Measurements from ENCODE around the gene MARVELD1.

The MARVELD1 gene

DNA sequence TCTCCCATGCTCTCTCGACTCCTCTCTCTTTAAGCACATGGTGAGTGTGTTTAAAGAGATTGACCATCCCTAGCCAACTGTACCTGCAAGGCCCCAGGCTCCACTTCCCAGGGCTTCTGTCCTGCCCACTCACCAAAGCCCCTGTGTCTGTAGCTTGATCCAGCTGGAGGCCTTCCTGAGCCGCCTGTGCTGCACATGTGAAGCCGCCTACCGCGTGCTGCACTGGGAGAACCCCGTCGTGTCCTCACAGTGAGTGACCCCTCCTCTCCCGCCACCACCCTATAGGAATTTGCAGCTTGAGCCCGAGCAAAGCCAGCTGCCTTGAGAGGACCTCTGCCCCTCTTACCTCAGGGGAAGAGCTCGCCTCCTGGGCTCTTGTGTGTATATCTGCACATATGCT, 34.6 kb downstream of the MARVELD1 start:
- Mint-ChIP-seq H3K4me3 (no peak overlapping the region), H3K27me3 (no peaks in the 10 kb centered on the region), H3K9me3 (no peaks in the 10 kb centered on the region), H3K4me1 (ENCODE audit: low read depth) (no peaks in the 10 kb centered on the region), H3K27ac (no peak overlapping the region), H3K36me3 (ENCODE audit: low read depth) (peaks cover 76% of the 10 kb centered on the region)

GRCh38 chr10:97752956-97753355, 39.4 kb downstream of the MARVELD1 start:
- no peaks in the 10 kb centered on the region for H3K9me3 Mint-ChIP-seq
- no peaks in the 10 kb centered on the region for H3K27me3 Mint-ChIP-seq
- H3K4me1 Mint-ChIP-seq (ENCODE audit: low read depth), result no peaks in the 10 kb centered on the region
- H3K4me3 Mint-ChIP-seq, result no peak overlapping the region
- H3K27ac Mint-ChIP-seq, result no peak overlapping the region
- peaks cover 69% of the 10 kb centered on the region for H3K36me3 Mint-ChIP-seq (ENCODE audit: low read depth)

DNA sequence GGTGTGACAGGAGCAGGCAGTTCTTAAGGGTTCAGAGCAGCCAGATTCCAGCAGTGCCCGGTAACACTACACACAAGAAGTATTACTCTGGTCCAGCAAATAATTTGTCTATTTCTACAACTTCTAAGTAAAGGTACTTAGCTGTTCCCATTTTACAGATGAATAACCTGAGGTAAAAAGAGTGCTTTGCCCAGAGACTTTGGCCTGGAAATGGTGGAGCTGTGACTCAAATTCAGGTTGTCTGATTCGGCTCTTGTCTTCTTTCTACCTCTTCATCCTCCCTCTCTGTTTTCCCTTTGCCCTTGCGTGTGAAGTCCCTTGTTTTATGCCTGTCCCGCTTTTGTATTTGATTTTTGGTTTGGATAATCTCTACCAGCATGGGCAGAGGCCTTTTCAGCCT, 41.2 kb downstream of the MARVELD1 start:
- Mint-ChIP-seq H3K4me1 (ENCODE audit: low read depth) (no peaks in the 10 kb centered on the region), H3K4me3 (no peak overlapping the region), H3K36me3 (ENCODE audit: low read depth) (peaks cover 56% of the 10 kb centered on the region), H3K27me3 (no peaks in the 10 kb centered on the region), H3K27ac (no peak overlapping the region), H3K9me3 (no peaks in the 10 kb centered on the region)

- no peak overlapping the region for H3K4me3 Mint-ChIP-seq
- H3K27me3 Mint-ChIP-seq, result no peaks in the 10 kb centered on the region
- H3K36me3 Mint-ChIP-seq (ENCODE audit: low read depth), result peaks cover 53% of the 10 kb centered on the region
- H3K27ac Mint-ChIP-seq, result no peak overlapping the region
- no peaks in the 10 kb centered on the region for H3K4me1 Mint-ChIP-seq (ENCODE audit: low read depth)
- no peaks in the 10 kb centered on the region for H3K9me3 Mint-ChIP-seq
Measured at GRCh38 chr10:97755718-97756117, 42.2 kb downstream of the MARVELD1 start.

DNA sequence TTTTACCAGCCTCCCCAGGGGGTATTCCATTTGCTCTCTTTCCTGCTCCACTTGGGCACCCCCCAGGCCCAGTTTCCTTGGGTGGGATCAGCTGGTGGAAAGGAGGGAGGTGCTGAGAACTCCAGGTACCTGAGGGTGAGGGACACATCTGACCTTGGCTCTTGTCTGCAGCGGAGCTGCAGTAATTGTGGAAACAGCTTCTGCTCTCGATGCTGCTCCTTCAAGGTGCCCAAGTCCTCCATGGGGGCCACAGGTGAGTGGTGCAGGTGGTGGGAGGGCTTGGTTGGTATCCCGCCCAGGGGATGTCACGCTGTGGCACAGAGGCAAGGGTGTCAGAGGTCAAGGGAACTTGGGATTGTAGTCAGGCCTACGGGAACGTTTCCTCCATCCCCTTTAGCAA, 43.9 kb downstream of the MARVELD1 start:
- Mint-ChIP-seq H3K4me3 (no peak overlapping the region), H3K27me3 (no peaks in the 10 kb centered on the region), H3K36me3 (ENCODE audit: low read depth) (peaks cover 46% of the 10 kb centered on the region), H3K27ac (no peak overlapping the region), H3K9me3 (no peaks in the 10 kb centered on the region), H3K4me1 (ENCODE audit: low read depth) (no peaks in the 10 kb centered on the region)

GRCh38 chr10:97759158-97759887, 45.8 kb downstream of the MARVELD1 start:
- H3K4me3 Mint-ChIP-seq, result no peak overlapping the region
- peaks cover 4% of the 10 kb centered on the region for H3K4me1 Mint-ChIP-seq (ENCODE audit: low read depth)
- H3K27ac Mint-ChIP-seq, result no peak overlapping the region
- H3K36me3 Mint-ChIP-seq (ENCODE audit: low read depth), result peaks cover 34% of the 10 kb centered on the region
- no peaks in the 10 kb centered on the region for H3K27me3 Mint-ChIP-seq
- no peaks in the 10 kb centered on the region for H3K9me3 Mint-ChIP-seq

GRCh38 chr10:97759946-97760345, 46.4 kb downstream of the MARVELD1 start:
- peaks cover 31% of the 10 kb centered on the region for H3K36me3 Mint-ChIP-seq (ENCODE audit: low read depth)
- peaks cover 8% of the 10 kb centered on the region for H3K4me1 Mint-ChIP-seq (ENCODE audit: low read depth)
- no peak overlapping the region for H3K4me3 Mint-ChIP-seq
- no peak overlapping the region for H3K27ac Mint-ChIP-seq
- H3K27me3 Mint-ChIP-seq, result no peaks in the 10 kb centered on the region
- H3K9me3 Mint-ChIP-seq, result no peaks in the 10 kb centered on the region

DNA sequence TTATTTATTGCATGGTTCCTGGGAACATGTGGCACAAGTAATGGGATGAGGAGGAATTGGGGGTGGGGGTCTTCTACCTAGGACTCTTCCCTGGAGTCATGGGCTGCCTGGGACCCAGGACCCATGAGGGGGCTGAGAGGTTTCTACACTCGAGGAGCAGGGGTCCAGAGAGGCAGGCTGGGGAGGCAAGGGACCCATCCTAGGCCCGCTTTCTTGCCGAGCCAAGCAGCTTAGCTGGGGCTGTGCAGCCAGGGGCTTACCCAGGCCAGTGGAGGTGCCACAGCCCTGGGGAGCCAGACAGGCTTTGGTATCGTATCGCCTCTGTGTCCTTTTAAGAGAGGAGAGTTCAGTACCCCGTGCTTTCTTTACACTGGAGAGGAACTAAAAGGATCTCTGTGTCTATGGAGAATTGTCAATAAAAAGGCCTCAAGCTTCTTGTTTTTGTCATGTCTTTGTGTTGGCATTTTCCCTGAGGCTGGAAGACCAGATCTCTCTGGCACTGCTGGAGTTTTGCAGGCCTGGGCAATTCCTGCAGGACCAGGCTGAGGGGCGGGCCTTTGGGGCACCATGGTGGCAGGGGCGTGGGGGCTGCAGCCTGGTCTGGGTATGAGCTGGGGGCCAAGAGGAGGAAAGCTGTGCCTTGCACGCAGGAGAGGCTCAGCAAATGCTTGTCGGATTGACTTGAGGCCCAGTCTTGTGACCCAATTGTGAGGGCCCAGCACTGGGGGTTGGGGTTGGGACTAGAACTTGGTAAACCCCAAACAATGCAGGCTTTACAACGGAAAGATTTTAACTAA, 47.1 kb downstream of the MARVELD1 start:
- Mint-ChIP-seq H3K4me3 (no peak overlapping the region), H3K27ac (no peak overlapping the region), H3K36me3 (ENCODE audit: low read depth) (peaks cover 28% of the 10 kb centered on the region), H3K9me3 (no peaks in the 10 kb centered on the region), H3K27me3 (no peaks in the 10 kb centered on the region), H3K4me1 (ENCODE audit: low read depth) (peaks cover 8% of the 10 kb centered on the region)

DNA sequence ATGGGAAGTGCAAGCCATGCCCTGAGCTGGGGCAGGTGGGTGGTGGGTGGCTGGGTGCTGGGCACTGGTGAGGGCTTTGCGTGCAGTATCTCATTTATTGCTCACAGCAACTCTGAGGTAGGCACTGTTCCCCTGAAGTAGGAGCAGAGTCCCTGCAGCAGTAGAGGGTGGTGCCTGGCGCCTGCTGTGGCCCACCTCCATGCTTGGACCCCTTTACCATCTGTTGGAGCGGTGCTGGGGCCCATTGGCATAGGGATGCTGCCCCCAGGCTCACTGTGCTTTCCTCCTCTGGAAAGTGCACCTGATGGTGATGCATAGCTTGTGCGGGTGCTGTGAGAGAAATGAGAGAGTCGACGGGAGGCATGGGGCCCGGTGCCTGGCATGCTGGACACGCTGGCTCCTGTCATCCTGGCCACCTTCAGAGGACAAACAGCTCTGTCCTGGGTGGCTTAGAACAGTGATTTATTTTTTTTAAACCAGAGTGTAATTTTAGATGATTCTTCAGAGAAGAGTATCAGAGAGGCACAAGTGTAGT, 47.9 kb downstream of the MARVELD1 start:
- H3K27ac Mint-ChIP-seq, result no peak overlapping the region
- H3K4me3 Mint-ChIP-seq, result no peak overlapping the region
- H3K4me1 Mint-ChIP-seq (ENCODE audit: low read depth), result peaks cover 8% of the 10 kb centered on the region
- peaks cover 27% of the 10 kb centered on the region for H3K36me3 Mint-ChIP-seq (ENCODE audit: low read depth)
- H3K9me3 Mint-ChIP-seq, result no peaks in the 10 kb centered on the region
- no peaks in the 10 kb centered on the region for H3K27me3 Mint-ChIP-seq

- H3K27me3 Mint-ChIP-seq, result no peaks in the 10 kb centered on the region
- H3K36me3 Mint-ChIP-seq (ENCODE audit: low read depth), result peaks cover 21% of the 10 kb centered on the region
Measured at GRCh38 chr10:97762056-97762455, 48.5 kb downstream of the MARVELD1 start.

DNA sequence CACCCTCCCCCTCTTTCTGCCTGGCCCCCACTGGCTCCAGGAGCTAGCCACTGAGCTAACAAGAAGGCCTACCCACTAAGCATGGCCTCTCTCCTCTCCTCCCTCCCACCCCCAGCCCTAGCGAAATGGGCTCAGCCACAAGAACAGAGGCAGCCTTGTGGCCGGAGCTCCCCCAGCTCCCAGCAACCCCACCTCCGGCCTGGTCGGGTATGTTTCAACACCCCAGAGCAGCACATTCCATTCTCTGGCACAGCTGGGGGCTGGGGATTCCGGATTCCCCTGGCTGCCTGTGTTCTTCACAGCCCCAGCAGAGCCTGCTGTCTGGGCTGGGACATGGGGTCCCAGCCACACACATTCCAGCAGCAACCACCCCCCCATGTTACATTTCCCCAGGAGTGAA, 49.3 kb downstream of the MARVELD1 start:
- Mint-ChIP-seq H3K27ac (no peak overlapping the region), H3K9me3 (no peaks in the 10 kb centered on the region), H3K4me1 (ENCODE audit: low read depth) (peaks cover 8% of the 10 kb centered on the region), H3K27me3 (no peaks in the 10 kb centered on the region), H3K4me3 (no peak overlapping the region), H3K36me3 (ENCODE audit: low read depth) (peaks cover 15% of the 10 kb centered on the region)

More at GRCh38 chr10:97762056-97762455, 48.5 kb downstream of the MARVELD1 start:
- Mint-ChIP-seq H3K4me3 (no peak overlapping the region), H3K27ac (no peak overlapping the region), H3K4me1 (ENCODE audit: low read depth) (peaks cover 8% of the 10 kb centered on the region), H3K9me3 (no peaks in the 10 kb centered on the region)

- Mint-ChIP-seq H3K36me3 (ENCODE audit: low read depth) (peaks cover 14% of the 10 kb centered on the region), H3K27ac (no peak overlapping the region), H3K4me1 (ENCODE audit: low read depth) (peaks cover 8% of the 10 kb centered on the region), H3K27me3 (no peaks in the 10 kb centered on the region), H3K9me3 (no peaks in the 10 kb centered on the region), H3K4me3 (no peak overlapping the region)
Measured at GRCh38 chr10:97763411-97763810, 49.9 kb downstream of the MARVELD1 start.

DNA sequence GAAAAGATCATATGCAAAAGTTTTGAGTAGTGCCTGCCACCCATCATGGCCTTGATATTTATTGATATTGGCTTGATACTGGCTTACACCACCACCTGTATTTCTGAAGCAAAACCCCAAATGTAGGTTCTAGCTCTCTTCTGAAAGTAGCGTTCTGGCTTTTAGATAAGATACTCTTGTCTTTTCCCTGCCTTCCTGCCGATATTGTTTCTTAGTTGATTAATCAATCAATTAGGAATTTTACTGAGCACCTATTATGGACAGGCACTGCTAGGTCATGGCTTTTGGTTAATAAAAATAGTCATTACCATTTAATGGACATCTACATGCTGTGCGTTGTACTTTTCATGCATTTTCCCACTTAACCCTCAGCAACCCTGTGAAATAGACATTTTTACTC, 50.4 kb downstream of the MARVELD1 start:
- no peaks in the 10 kb centered on the region for H3K9me3 Mint-ChIP-seq

GRCh38 chr10:97764519-97764931, 51.0 kb downstream of the MARVELD1 start:
- Mint-ChIP-seq H3K9me3 (no peaks in the 10 kb centered on the region), H3K27ac (no peak overlapping the region), H3K4me1 (ENCODE audit: low read depth) (peaks cover 8% of the 10 kb centered on the region), H3K27me3 (no peaks in the 10 kb centered on the region), H3K4me3 (no peak overlapping the region), H3K36me3 (ENCODE audit: low read depth) (peaks cover 14% of the 10 kb centered on the region)

More for the DNA sequence above, 50.4 kb downstream of the MARVELD1 start:
- H3K27ac Mint-ChIP-seq, result no peak overlapping the region
- no peaks in the 10 kb centered on the region for H3K27me3 Mint-ChIP-seq
- peaks cover 14% of the 10 kb centered on the region for H3K36me3 Mint-ChIP-seq (ENCODE audit: low read depth)
- peaks cover 8% of the 10 kb centered on the region for H3K4me1 Mint-ChIP-seq (ENCODE audit: low read depth)
- no peak overlapping the region for H3K4me3 Mint-ChIP-seq

DNA sequence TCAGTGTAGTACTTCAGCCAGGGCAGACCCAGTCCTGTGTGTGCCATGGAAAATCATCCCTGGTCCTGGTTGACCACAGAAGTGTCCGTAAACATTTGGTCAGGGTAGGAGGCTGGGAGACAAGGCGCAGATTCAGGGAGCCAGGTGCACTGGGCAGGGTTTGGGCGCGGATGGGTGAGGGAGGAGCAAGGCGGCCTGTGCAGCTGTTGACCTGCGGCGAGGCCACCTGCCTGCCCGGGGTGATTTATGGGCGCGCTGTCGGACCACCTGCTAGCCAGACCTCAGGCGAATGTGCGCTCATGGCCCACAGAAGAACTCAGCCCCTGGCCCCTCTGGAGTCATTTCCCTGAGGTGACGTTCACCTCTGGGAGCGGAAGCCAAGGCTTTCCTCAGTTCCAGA, 51.7 kb downstream of the MARVELD1 start:
- Mint-ChIP-seq H3K27ac (no peak overlapping the region), H3K4me3 (no peak overlapping the region), H3K9me3 (no peaks in the 10 kb centered on the region), H3K36me3 (ENCODE audit: low read depth) (peaks cover 14% of the 10 kb centered on the region), H3K27me3 (peaks cover 2% of the 10 kb centered on the region), H3K4me1 (ENCODE audit: low read depth) (peaks cover 8% of the 10 kb centered on the region)
